ENCODE measurements around the gene PEX10.

The PEX10 gene

DNA sequence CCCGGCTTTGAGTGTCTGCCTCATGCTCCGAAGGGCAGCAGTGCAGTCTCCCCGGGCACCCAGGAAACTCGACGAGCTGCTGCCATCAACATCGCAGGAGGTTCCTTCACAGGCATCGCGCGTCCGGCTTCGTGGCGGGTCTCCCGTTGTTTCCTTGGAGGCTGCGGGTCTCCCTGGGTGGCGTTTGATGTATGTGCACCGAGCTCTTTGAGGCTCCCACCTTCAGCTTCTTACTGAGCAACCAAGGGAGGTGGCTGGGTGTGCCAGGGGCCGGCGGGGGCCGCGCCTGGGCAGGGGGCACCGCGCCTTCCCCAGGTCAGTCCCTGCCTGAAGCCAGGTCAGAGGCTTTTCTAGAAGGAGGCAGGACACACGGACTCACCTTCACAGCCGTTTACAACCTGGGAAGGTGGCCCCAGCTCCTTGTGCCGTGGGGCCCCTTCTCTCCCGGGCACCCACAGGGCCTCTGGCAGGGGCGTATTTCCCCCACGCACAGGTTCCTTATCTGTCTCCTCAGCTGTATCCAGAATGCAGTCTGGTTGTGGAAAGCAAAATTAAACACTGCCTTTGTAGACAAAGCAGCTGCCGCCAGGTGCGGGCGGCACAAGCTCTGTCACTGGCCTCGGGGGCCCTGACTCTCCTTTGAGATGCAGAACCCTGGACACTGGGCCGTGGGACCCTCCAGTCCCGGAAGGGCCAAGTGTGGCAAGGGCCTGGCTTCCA, 21.7 kb upstream of the PEX10 start:
- Histone ChIP-seq H2AFZ (ENCODE audit: low read length, unreplicated experiment) (no peak overlapping the region), H3K4me3 (ENCODE audit: low read depth, low read length) (no peak overlapping the region), H3K27ac (ENCODE audit: low read depth, low read length) (no peak overlapping the region), H3K4me1 (ENCODE audit: control insufficient read depth, insufficient read depth, low read length, unreplicated experiment) (no peaks in the 10 kb centered on the region), H3K36me3 (ENCODE audit: insufficient read depth, low read length) (no peaks in the 10 kb centered on the region), H3K27me3 (ENCODE audit: insufficient read depth, low read length) (peaks cover 42% of the 10 kb centered on the region), H3K79me2 (ENCODE audit: control insufficient read depth, insufficient read depth, low read length, unreplicated experiment) (no peaks in the 10 kb centered on the region)

- H3K4me3 ChIP-seq (ENCODE audit: low read depth, low read length) = no peak overlapping the region
- no peaks in the 10 kb centered on the region for H3K36me3 ChIP-seq (ENCODE audit: insufficient read depth, low read length)
- H3K27ac ChIP-seq (ENCODE audit: low read depth, low read length) = no peak overlapping the region
- H3K79me2 ChIP-seq (ENCODE audit: control insufficient read depth, insufficient read depth, low read length, unreplicated experiment) = no peaks in the 10 kb centered on the region
- no peak overlapping the region for H2AFZ ChIP-seq (ENCODE audit: low read length, unreplicated experiment)
- H3K4me1 ChIP-seq (ENCODE audit: control insufficient read depth, insufficient read depth, low read length, unreplicated experiment) = no peaks in the 10 kb centered on the region
- peaks cover 42% of the 10 kb centered on the region for H3K27me3 ChIP-seq (ENCODE audit: insufficient read depth, low read length)
Measured at GRCh38 chr1:2433196-2433595, 20.8 kb upstream of the PEX10 start.

DNA sequence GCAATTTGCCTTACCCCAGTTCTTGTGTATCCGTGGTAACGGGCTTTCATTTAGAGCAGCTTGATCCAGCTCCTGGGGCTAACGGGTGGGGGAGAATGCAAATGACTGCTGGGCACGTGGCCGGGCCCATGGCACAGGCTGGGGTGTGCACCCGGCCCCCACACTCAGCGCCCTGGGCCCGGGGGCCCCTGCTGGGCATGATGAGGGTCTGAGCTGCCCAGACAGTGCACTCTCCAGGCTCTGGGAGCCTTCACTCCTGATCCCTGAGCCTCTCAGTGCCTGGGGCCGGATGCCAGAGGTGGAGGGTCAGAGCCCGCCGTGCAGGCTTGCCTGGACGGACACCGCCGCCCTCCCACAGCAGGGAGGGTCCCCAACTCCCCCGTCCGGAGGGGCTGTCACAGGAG, 20.1 kb upstream of the PEX10 start:
- H3K4me1 ChIP-seq (ENCODE audit: control insufficient read depth, insufficient read depth, low read length, unreplicated experiment) = no peaks in the 10 kb centered on the region
- no peak overlapping the region for H3K27ac ChIP-seq (ENCODE audit: low read depth, low read length)
- H3K4me3 ChIP-seq (ENCODE audit: low read depth, low read length) = no peak overlapping the region
- H3K79me2 ChIP-seq (ENCODE audit: control insufficient read depth, insufficient read depth, low read length, unreplicated experiment) = no peaks in the 10 kb centered on the region
- H2AFZ ChIP-seq (ENCODE audit: low read length, unreplicated experiment) = no peak overlapping the region
- peaks cover 42% of the 10 kb centered on the region for H3K27me3 ChIP-seq (ENCODE audit: insufficient read depth, low read length)
- no peaks in the 10 kb centered on the region for H3K36me3 ChIP-seq (ENCODE audit: insufficient read depth, low read length)

GRCh38 chr1:2431518-2431917, 19.2 kb upstream of the PEX10 start:
- H3K27ac ChIP-seq (ENCODE audit: low read depth, low read length) = no peak overlapping the region
- H3K36me3 ChIP-seq (ENCODE audit: insufficient read depth, low read length) = no peaks in the 10 kb centered on the region

GRCh38 chr1:2431103-2431502, 18.7 kb upstream of the PEX10 start:
- H3K4me3 ChIP-seq (ENCODE audit: low read depth, low read length) = no peak overlapping the region
- no peaks in the 10 kb centered on the region for H3K36me3 ChIP-seq (ENCODE audit: insufficient read depth, low read length)
- H3K27ac ChIP-seq (ENCODE audit: low read depth, low read length) = no peak overlapping the region
- no peaks in the 10 kb centered on the region for H3K79me2 ChIP-seq (ENCODE audit: control insufficient read depth, insufficient read depth, low read length, unreplicated experiment)
- H2AFZ ChIP-seq (ENCODE audit: low read length, unreplicated experiment) = no peak overlapping the region
- no peaks in the 10 kb centered on the region for H3K4me1 ChIP-seq (ENCODE audit: control insufficient read depth, insufficient read depth, low read length, unreplicated experiment)
- peaks cover 46% of the 10 kb centered on the region for H3K27me3 ChIP-seq (ENCODE audit: insufficient read depth, low read length)

More at GRCh38 chr1:2431518-2431917, 19.2 kb upstream of the PEX10 start:
- H3K27me3 ChIP-seq (ENCODE audit: insufficient read depth, low read length) = peaks cover 45% of the 10 kb centered on the region
- H2AFZ ChIP-seq (ENCODE audit: low read length, unreplicated experiment) = no peak overlapping the region
- no peaks in the 10 kb centered on the region for H3K79me2 ChIP-seq (ENCODE audit: control insufficient read depth, insufficient read depth, low read length, unreplicated experiment)
- no peak overlapping the region for H3K4me3 ChIP-seq (ENCODE audit: low read depth, low read length)
- no peaks in the 10 kb centered on the region for H3K4me1 ChIP-seq (ENCODE audit: control insufficient read depth, insufficient read depth, low read length, unreplicated experiment)

DNA sequence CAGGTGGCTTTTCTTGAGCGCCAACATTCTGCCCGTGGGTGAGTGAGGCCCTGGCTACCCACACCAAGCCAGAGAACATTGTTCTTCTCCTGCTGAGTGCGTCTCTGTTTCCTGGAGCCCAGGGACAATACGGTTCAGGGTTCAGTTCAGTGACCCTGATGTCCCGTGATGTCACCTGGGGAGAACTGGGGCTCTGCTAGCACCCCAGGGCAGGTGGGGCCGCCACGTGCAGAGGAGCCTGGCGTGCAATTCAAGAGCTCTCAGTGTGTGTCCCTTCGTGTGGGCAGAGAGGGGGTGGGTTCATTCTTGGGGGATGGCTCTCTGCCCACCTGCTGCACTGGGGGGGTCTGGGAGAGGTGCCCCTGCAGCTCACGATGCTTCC, 18.2 kb upstream of the PEX10 start:
- peaks cover 45% of the 10 kb centered on the region for H3K27me3 ChIP-seq (ENCODE audit: insufficient read depth, low read length)

DNA sequence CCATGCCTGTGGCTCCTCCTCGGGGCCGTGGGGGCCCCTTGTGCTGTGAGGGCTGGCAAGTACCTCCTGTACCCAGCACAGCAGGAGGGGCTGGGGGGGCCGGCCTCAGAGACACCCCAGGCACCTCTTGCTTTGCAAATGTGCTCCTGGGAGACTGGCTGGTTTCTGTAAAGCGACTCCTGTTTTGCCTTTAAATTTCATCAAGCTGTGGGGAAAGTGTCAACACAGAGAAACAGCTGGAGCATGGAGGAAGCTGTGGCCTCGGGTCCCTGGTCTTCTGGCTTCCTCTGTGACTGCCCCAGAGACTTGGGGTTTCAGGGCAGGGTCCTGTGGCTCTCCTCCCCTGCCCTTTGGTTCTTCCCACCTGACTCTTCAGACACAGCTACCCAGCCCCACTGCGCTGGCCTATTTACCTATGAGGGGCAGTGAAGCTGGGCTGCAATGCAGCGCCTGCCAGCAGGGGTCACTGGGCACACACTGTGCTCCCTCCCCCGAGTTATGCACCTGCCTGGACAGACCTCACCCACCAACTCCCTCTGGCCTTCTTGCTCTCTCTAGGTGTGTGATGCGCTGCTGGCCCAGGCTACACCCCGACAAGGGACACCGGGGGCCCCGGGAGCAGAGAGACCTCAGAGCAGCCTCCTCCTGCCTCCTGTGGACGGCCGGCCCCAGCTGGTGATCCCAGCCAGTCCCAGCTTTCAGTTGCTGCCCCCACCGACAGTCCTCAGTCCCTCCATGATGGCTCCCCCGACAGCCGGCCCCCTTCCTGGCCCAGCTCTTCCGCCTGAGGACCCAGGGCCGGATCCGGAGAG, 17.6 kb upstream of the PEX10 start:
- no peak overlapping the region for H3K27ac ChIP-seq (ENCODE audit: low read depth, low read length)
- no peak overlapping the region for H2AFZ ChIP-seq (ENCODE audit: low read length, unreplicated experiment)
- no peaks in the 10 kb centered on the region for H3K4me1 ChIP-seq (ENCODE audit: control insufficient read depth, insufficient read depth, low read length, unreplicated experiment)
- no peaks in the 10 kb centered on the region for H3K79me2 ChIP-seq (ENCODE audit: control insufficient read depth, insufficient read depth, low read length, unreplicated experiment)
- no peaks in the 10 kb centered on the region for H3K36me3 ChIP-seq (ENCODE audit: insufficient read depth, low read length)
- no peak overlapping the region for H3K4me3 ChIP-seq (ENCODE audit: low read depth, low read length)
- peaks cover 39% of the 10 kb centered on the region for H3K27me3 ChIP-seq (ENCODE audit: insufficient read depth, low read length)

More for the DNA sequence above, 18.2 kb upstream of the PEX10 start:
- H3K36me3 ChIP-seq (ENCODE audit: insufficient read depth, low read length) = no peaks in the 10 kb centered on the region
- H3K27ac ChIP-seq (ENCODE audit: low read depth, low read length) = no peak overlapping the region
- no peak overlapping the region for H3K4me3 ChIP-seq (ENCODE audit: low read depth, low read length)
- no peaks in the 10 kb centered on the region for H3K4me1 ChIP-seq (ENCODE audit: control insufficient read depth, insufficient read depth, low read length, unreplicated experiment)
- no peak overlapping the region for H2AFZ ChIP-seq (ENCODE audit: low read length, unreplicated experiment)
- no peaks in the 10 kb centered on the region for H3K79me2 ChIP-seq (ENCODE audit: control insufficient read depth, insufficient read depth, low read length, unreplicated experiment)

DNA sequence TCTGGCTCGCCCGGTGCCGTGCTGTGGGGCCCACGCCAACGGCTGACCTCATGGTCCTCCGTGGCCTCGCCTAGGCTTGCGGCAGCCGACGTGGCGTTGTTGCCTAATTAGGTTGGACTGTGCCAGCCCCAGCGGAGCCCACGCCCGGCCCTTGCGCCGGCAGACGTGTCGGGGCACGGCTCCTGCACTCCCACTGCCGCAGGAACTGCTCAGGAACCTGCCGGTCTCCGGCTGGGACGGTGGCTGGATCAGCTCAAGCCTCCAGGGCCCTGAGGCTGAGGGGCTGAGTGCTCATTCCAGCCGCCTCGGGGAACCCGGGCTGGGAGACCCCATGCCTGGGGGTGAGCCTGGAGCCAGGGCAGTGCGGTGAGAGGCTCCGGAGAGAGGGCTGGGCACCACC, 16.1 kb upstream of the PEX10 start:
- Histone ChIP-seq H3K79me2 (ENCODE audit: control insufficient read depth, insufficient read depth, low read length, unreplicated experiment) (no peaks in the 10 kb centered on the region), H3K4me3 (ENCODE audit: low read depth, low read length) (no peak overlapping the region), H3K4me1 (ENCODE audit: control insufficient read depth, insufficient read depth, low read length, unreplicated experiment) (no peaks in the 10 kb centered on the region), H3K27ac (ENCODE audit: low read depth, low read length) (no peak overlapping the region), H3K27me3 (ENCODE audit: insufficient read depth, low read length) (peaks cover 24% of the 10 kb centered on the region), H2AFZ (ENCODE audit: low read length, unreplicated experiment) (no peak overlapping the region), H3K36me3 (ENCODE audit: insufficient read depth, low read length) (no peaks in the 10 kb centered on the region)

DNA sequence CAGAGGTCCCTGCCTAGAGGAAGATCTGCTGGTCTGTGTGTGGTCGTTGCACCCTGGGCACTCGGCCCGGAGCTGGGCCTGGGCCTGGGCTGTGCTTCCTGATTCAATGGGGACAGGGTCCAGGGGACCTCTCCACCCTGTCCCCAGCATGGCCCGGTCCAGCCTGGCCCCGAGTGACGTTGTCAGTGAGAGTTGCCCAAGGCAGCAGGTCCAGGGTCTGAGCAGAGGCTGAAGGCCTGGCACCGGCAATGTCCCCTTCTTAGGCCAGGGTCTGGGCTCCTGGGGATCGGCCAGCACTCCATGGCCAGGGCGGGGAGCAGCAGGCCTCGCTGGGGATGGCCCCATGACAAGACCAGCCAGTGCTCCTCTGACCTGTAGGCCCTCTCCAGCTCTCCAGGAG, 15.6 kb upstream of the PEX10 start:
- H3K36me3 ChIP-seq (ENCODE audit: insufficient read depth, low read length) = no peaks in the 10 kb centered on the region
- no peaks in the 10 kb centered on the region for H3K79me2 ChIP-seq (ENCODE audit: control insufficient read depth, insufficient read depth, low read length, unreplicated experiment)
- H2AFZ ChIP-seq (ENCODE audit: low read length, unreplicated experiment) = no peak overlapping the region
- H3K27ac ChIP-seq (ENCODE audit: low read depth, low read length) = no peak overlapping the region
- no peaks in the 10 kb centered on the region for H3K4me1 ChIP-seq (ENCODE audit: control insufficient read depth, insufficient read depth, low read length, unreplicated experiment)
- no peak overlapping the region for H3K4me3 ChIP-seq (ENCODE audit: low read depth, low read length)
- peaks cover 24% of the 10 kb centered on the region for H3K27me3 ChIP-seq (ENCODE audit: insufficient read depth, low read length)

- H3K79me2 ChIP-seq (ENCODE audit: control insufficient read depth, insufficient read depth, low read length, unreplicated experiment) = no peaks in the 10 kb centered on the region
- peaks cover 19% of the 10 kb centered on the region for H3K27me3 ChIP-seq (ENCODE audit: insufficient read depth, low read length)
- H3K4me1 ChIP-seq (ENCODE audit: control insufficient read depth, insufficient read depth, low read length, unreplicated experiment) = no peaks in the 10 kb centered on the region
- no peak overlapping the region for H3K4me3 ChIP-seq (ENCODE audit: low read depth, low read length)
- no peak overlapping the region for H3K27ac ChIP-seq (ENCODE audit: low read depth, low read length)
- H2AFZ ChIP-seq (ENCODE audit: low read length, unreplicated experiment) = no peak overlapping the region
- H3K36me3 ChIP-seq (ENCODE audit: insufficient read depth, low read length) = no peaks in the 10 kb centered on the region
Measured at GRCh38 chr1:2427051-2427450, 14.7 kb upstream of the PEX10 start.

- H3K27me3 ChIP-seq (ENCODE audit: insufficient read depth, low read length) = peaks cover 14% of the 10 kb centered on the region
- no peaks in the 10 kb centered on the region for H3K79me2 ChIP-seq (ENCODE audit: control insufficient read depth, insufficient read depth, low read length, unreplicated experiment)
- no peak overlapping the region for H3K27ac ChIP-seq (ENCODE audit: low read depth, low read length)
- H3K36me3 ChIP-seq (ENCODE audit: insufficient read depth, low read length) = no peaks in the 10 kb centered on the region
- H3K4me3 ChIP-seq (ENCODE audit: low read depth, low read length) = no peak overlapping the region
- H3K4me1 ChIP-seq (ENCODE audit: control insufficient read depth, insufficient read depth, low read length, unreplicated experiment) = no peaks in the 10 kb centered on the region
- no peak overlapping the region for H2AFZ ChIP-seq (ENCODE audit: low read length, unreplicated experiment)
Measured at GRCh38 chr1:2426540-2426939, 14.2 kb upstream of the PEX10 start.

All from ACC112 (cell line).